ENCODE results near the gene PDC. TPM values are rescaled to one million over a fixed set of nuclear protein-coding genes. Genes with fewer than 3 reads are reported as not detected.
A peak's percentile ranks its signal among the peaks of the same experiment; 100 is the strongest.
"Not testable (repeated sequence)": the region's sequence is repeated elsewhere in the genome, so short reads cannot be mapped to it uniquely, and the experiment has no call there.

The PDC gene
- total RNA-seq, 4 donors from 2014 or later, result not detected

GRCh38 chr1:186404454-186405051 lies 56.4 kb downstream of the PDC start:
- Histone ChIP-seq H3K4me1 (peaks cover 0 to 5% (median 0%) of the 10 kb centered on the region in 4 donors), H3K4me3 (no peak overlapping the region), H3K36me3 (peaks cover 11 to 74% (median 40%) of the 10 kb centered on the region in 4 donors), H3K9me3 (no peaks in the 10 kb centered on the region), H3K27me3 (no peaks in the 10 kb centered on the region), H3K27ac (replicated peaks in 1 of 4) (no peak overlapping the region)
- WGBS, result 41% methylated on average over 5 of the region's 5 CpGs
- TF ChIP-seq CTCF (IDR thresholded peaks at IDR 0.05) (peak; percentile 55 to 73 (median 63)), POLR2AphosphoS5 (IDR thresholded peaks at IDR 0.05) (no peak)
- no peak for DNase-seq (ENCODE audit: extremely low spot score)
- intact Hi-C loops (cut with DNase I), result loop anchor here (10.0 kb wide), 1 partner anchor 580 kb away; no protein-coding TSS in a partner anchor

GRCh38 chr1:186403632-186404031 lies 57.3 kb downstream of the PDC start:
- H3K27ac ChIP-seq (replicated peaks in 1 of 4), result no peak overlapping the region
- H3K4me1 ChIP-seq, result peaks cover 0 to 5% (median 0%) of the 10 kb centered on the region in 4 donors
- intact Hi-C loops (cut with DNase I), result loop anchor here (10.0 kb wide), 1 partner anchor 581 kb away; no protein-coding TSS in a partner anchor
- H3K27me3 ChIP-seq, result no peaks in the 10 kb centered on the region
- TF ChIP-seq POLR2AphosphoS5 (IDR thresholded peaks at IDR 0.05) (no peak), POLR2A (IDR thresholded peaks at IDR 0.05; ENCODE audit: low read depth) (no peak), EP300 (IDR thresholded peaks at IDR 0.05) (no peak), CTCF (IDR thresholded peaks at IDR 0.05) (no peak)
- no peak for DNase-seq (ENCODE audit: extremely low spot score)
- peaks cover 19 to 76% (median 43%) of the 10 kb centered on the region in 4 donors for H3K36me3 ChIP-seq
- H3K4me3 ChIP-seq, result no peak overlapping the region
- no peaks in the 10 kb centered on the region for H3K9me3 ChIP-seq

- H3K4me3 ChIP-seq; DNase-seq (ENCODE audit: extremely low spot score); H3K27ac ChIP-seq (replicated peaks in 1 of 4); H3K4me1 ChIP-seq; H3K27me3 ChIP-seq; H3K9me3 ChIP-seq: not testable (repeated sequence)
- 98% methylated on average over 2 of the region's 2 CpGs for WGBS
- intact Hi-C loops (cut with DNase I), result loop anchor here (10.0 kb wide), 1 partner anchor 583 kb away; no protein-coding TSS in a partner anchor
- H3K36me3 ChIP-seq, result peaks cover 24 to 79% (median 49%) of the 10 kb centered on the region in 4 donors
Observed at GRCh38 chr1:186401446-186401845, 59.5 kb downstream of the PDC start.

Other genes with a start within 250 kb of the PDC start
- 10 to 100 TPM in 1 of 4 donors, 1 to 10 TPM in 2, under 1 TPM in 1; under 0.01 to 15.9 (median 2.0) TPM for gene PRG4, start 164.8 kb downstream of the PDC start, total RNA-seq
- 10 to 100 TPM; 61.6 to 78.3 (median 72.8) TPM for gene TPR, start 85.9 kb downstream of the PDC start, total RNA-seq
- 10 to 100 TPM in 3 of 4 donors, 1 to 10 TPM in 1; 8.4 to 14.9 (median 11.8) TPM for gene ODR4, start 85.3 kb downstream of the PDC start, total RNA-seq
- gene PTGS2, start 219.3 kb upstream of the PDC start, total RNA-seq, result 10 to 100 TPM in 1 of 4 donors, 1 to 10 TPM in 3; 2.7 to 18.6 (median 4.3) TPM

All from esophagus muscularis mucosa (tissue), 4 donors.